IMR-90 (cell line): ENCODE data around the gene DHX15. TPM values are rescaled to one million over a fixed set of nuclear protein-coding genes. Genes with fewer than 3 reads are reported as not detected.

Experiments used
- ATAC-seq: fragments of 200-7000 bp; cut with Tn5 transposase; 2 replicates; pipeline ENCODE4 v1.9.1; 2020; ENCODE audit warnings: low read depth, mild to moderate bottlenecking, moderate library complexity
- BruUV-seq: library from RNA; stranded (reverse); fragments of 400-500 nt; replicated peaks from 2 replicates; lab custom pipeline; 2021; lab: Mats Ljungman, UMichigan
- CTCF ChIA-PET: fragments of 300-600 bp; formaldehyde crosslinking; extraction: SDS; loops from one replicate; lab custom pipeline; 2021; ENCODE audit warnings: antibody characterized with exemption; lab: Yijun Ruan, JAX
- POLR2A ChIA-PET: fragments of 300-600 bp; sonication (Branson Sonifier 250); formaldehyde crosslinking; loops from one replicate; lab custom pipeline; 2022; ENCODE audit warnings: antibody characterized with exemption; ENCODE audit not compliant: unreplicated experiment; lab: Charles Lee
- DNase-seq: peaks from one replicate; pipeline ENCODE4 v3.0.0; 2013
- H2AFZ ChIP-seq: replicated peaks from 2 replicates; pipeline ENCODE3; 2013; ENCODE audit warnings: low read length, mild to moderate bottlenecking; ENCODE audit not compliant: poor library complexity
- H2AK5ac ChIP-seq: 2 replicates; pipeline ENCODE4 v1.6.1; 2013; ENCODE audit warnings: low read depth, low read length, inconsistent platforms
- H2AK9ac ChIP-seq: replicated peaks from 2 replicates; pipeline ENCODE3; 2013; ENCODE audit warnings: mild to moderate bottlenecking, low read depth, low read length, moderate library complexity; ENCODE audit not compliant: poor library complexity
- H2BK120ac ChIP-seq: 2 replicates; pipeline ENCODE4 v1.6.1; 2013; ENCODE audit warnings: low read depth, low read length, inconsistent platforms
- H2BK15ac ChIP-seq: 3 replicates; pipeline ENCODE4 v1.6.1; 2013; ENCODE audit warnings: low read depth, low read length, inconsistent platforms
- H2BK20ac ChIP-seq: 2 replicates; pipeline ENCODE4 v1.6.1; 2013; ENCODE audit warnings: low read depth, mild to moderate bottlenecking, inconsistent platforms, low read length, moderate library complexity
- H2BK5ac ChIP-seq: 2 replicates; pipeline ENCODE4 v1.6.1; 2013; ENCODE audit warnings: mild to moderate bottlenecking, low read depth, low read length, inconsistent platforms; ENCODE audit not compliant: poor library complexity, severe bottlenecking
- H3K14ac ChIP-seq: replicated peaks from 2 replicates; pipeline ENCODE4 v1.6.1; 2013; ENCODE audit warnings: low read depth, low read length, inconsistent platforms
- H3K18ac ChIP-seq: 2 replicates; pipeline ENCODE4 v1.6.1; 2013; ENCODE audit warnings: low read depth, low read length, control low read depth
- H3K23ac ChIP-seq: 2 replicates; pipeline ENCODE4 v1.6.1; 2013; ENCODE audit warnings: low read depth, low read length, inconsistent platforms
- H3K27ac ChIP-seq: 2 replicates; pipeline ENCODE4 v1.5.1; 2013; ENCODE audit warnings: mild to moderate bottlenecking, control low read depth, low read length; ENCODE audit not compliant: insufficient read depth
- H3K27me3 ChIP-seq: 2 replicates; pipeline ENCODE4 v1.6.1; 2013; ENCODE audit warnings: low read length; ENCODE audit not compliant: control insufficient read depth, insufficient read depth
- H3K36me3 ChIP-seq: 2 replicates; pipeline ENCODE4 v1.6.1; 2013; ENCODE audit warnings: low read length, mixed read lengths; ENCODE audit not compliant: control insufficient read depth, insufficient read depth
- H3K4ac ChIP-seq: 2 replicates; pipeline ENCODE4 v1.6.1; 2013; ENCODE audit warnings: low read depth, low read length, inconsistent platforms
- H3K4me1 ChIP-seq: 2 replicates; pipeline ENCODE4 v1.6.1; 2013; ENCODE audit warnings: low read length, mixed read lengths; ENCODE audit not compliant: control insufficient read depth, insufficient read depth
- H3K4me2 ChIP-seq: 2 replicates; pipeline ENCODE4 v1.6.1; 2013; ENCODE audit warnings: low read depth, mild to moderate bottlenecking, control low read depth, low read length, moderate library complexity
- H3K4me3 ChIP-seq: 2 replicates; pipeline ENCODE4 v1.5.1; 2013; ENCODE audit warnings: low read depth, mild to moderate bottlenecking, control low read depth, low read length, moderate library complexity; ENCODE audit not compliant: insufficient read depth
- H3K56ac ChIP-seq: 2 replicates; pipeline ENCODE4 v1.6.1; 2013; ENCODE audit warnings: low read length, inconsistent platforms; ENCODE audit not compliant: insufficient read depth; ENCODE audit errors: extremely low read depth
- H3K79me1 ChIP-seq, 2 experiments: 2 replicates each; pipeline ENCODE4 v1.6.1; 2013; ENCODE audit warnings: low read length in 2 of 2, inconsistent platforms in 1 of 2, low read depth in 1 of 2
- H3K9ac ChIP-seq: 2 replicates; pipeline ENCODE4 v1.6.1; 2013; ENCODE audit warnings: low read depth, low read length, control low read depth
- H3K9me1 ChIP-seq: 2 replicates; pipeline ENCODE4 v1.6.1; 2013; ENCODE audit warnings: low read length, inconsistent platforms; ENCODE audit not compliant: insufficient read depth
- H3K9me3 ChIP-seq: 2 replicates; pipeline ENCODE4 v1.6.1; 2013; ENCODE audit warnings: low read length; ENCODE audit not compliant: control insufficient read depth, insufficient read depth
- H4K20me1 ChIP-seq: 2 replicates; pipeline ENCODE4 v1.6.1; 2013; ENCODE audit warnings: low read length, inconsistent platforms; ENCODE audit not compliant: insufficient read depth
- H4K5ac ChIP-seq: 2 replicates; pipeline ENCODE4 v1.6.1; 2013; ENCODE audit warnings: mild to moderate bottlenecking, low read depth, low read length, control low read depth
- H4K8ac ChIP-seq, 2 experiments: 2 replicates each; pipeline ENCODE4 v1.6.1; 2013; ENCODE audit warnings: low read depth in 2 of 2, low read length in 2 of 2, control low read depth in 1 of 2, inconsistent platforms in 1 of 2
- H4K91ac ChIP-seq: 2 replicates; pipeline ENCODE4 v1.6.1; 2013; ENCODE audit warnings: low read depth, low read length, inconsistent platforms; ENCODE audit not compliant: insufficient read depth
- CEBPB ChIP-seq: IDR thresholded peaks from 2 replicates; pipeline ENCODE4 v1.6.1; 2012; ENCODE audit warnings: low read depth, low read length, improper control_type of control experiment
- CTCF ChIP-seq: conservative IDR thresholded peaks from 2 replicates; pipeline ENCODE4 v1.5.1; 2012; ENCODE audit warnings: mild to moderate bottlenecking, low read depth, low read length, improper control_type of control experiment
- MAFK ChIP-seq: IDR thresholded peaks from 2 replicates; pipeline ENCODE4 v1.6.1; 2012; ENCODE audit warnings: low read depth, low read length, improper control_type of control experiment
- MAZ ChIP-seq: IDR thresholded peaks from 2 replicates; pipeline ENCODE4 v1.6.1; 2012; ENCODE audit warnings: low read depth, mild to moderate bottlenecking, low read length, improper control_type of control experiment, moderate library complexity, borderline replicate concordance
- MXI1 ChIP-seq: IDR thresholded peaks from 2 replicates; pipeline ENCODE4 v1.6.1; 2012; ENCODE audit warnings: low read depth, mild to moderate bottlenecking, low read length, moderate library complexity, borderline replicate concordance
- NFE2L2 ChIP-seq: fragments of 150-350 bp; IDR thresholded peaks from 2 replicates; pipeline ENCODE4 v1.6.1; 2016; ENCODE audit warnings: low read depth, mild to moderate bottlenecking, low read length
- POLR2A ChIP-seq: IDR thresholded peaks from 2 replicates; pipeline ENCODE4 v1.6.1; 2012; ENCODE audit warnings: mild to moderate bottlenecking, low read depth, low read length
- RAD21 ChIP-seq: IDR thresholded peaks from 2 replicates; pipeline ENCODE4 v1.6.1; 2012; ENCODE audit warnings: low read length, improper control_type of control experiment
- RCOR1 ChIP-seq: IDR thresholded peaks from 2 replicates; pipeline ENCODE4 v1.6.1; 2012; ENCODE audit warnings: mild to moderate bottlenecking, low read length, improper control_type of control experiment; ENCODE audit not compliant: insufficient replicate concordance
- RFX5 ChIP-seq: IDR thresholded peaks from 2 replicates; pipeline ENCODE4 v1.8.0; 2012; ENCODE audit warnings: low read depth, mild to moderate bottlenecking, low read length, moderate library complexity
- SMC3 ChIP-seq: fragments of 150-350 bp; IDR thresholded peaks from 2 replicates; pipeline ENCODE4 v1.6.1; 2016; ENCODE audit warnings: low read depth, mild to moderate bottlenecking, antibody characterized with exemption, low read length, moderate library complexity
- USF2 ChIP-seq: fragments of 150-350 bp; IDR thresholded peaks from 2 replicates; pipeline ENCODE4 v1.6.1; 2017; ENCODE audit warnings: mild to moderate bottlenecking, antibody characterized with exemption, low read length, low read depth
- WGBS, 2 experiments: methylation state at CpG; one replicate each; pipeline versions ENCODE4 v1.1.5 to v1.1.7; 2013; ENCODE audit warnings: missing lambda C conversion rate in 2 of 2; ENCODE audit not compliant: insufficient read length in 1 of 2; ENCODE audit errors: extremely low coverage in 2 of 2; 5-methylcytosine and 5-hydroxymethylcytosine counted together
- dilution Hi-C: fragments of 300-500 bp; cut with HindIII; formaldehyde crosslinking; loops from one replicate; pipeline ENCODE4 v1.14.3; 2018; ENCODE audit warnings: low sequenced_read_pairs; ENCODE audit not compliant: unreplicated experiment
- in situ Hi-C: fragments of 300-500 bp; cut with MboI; formaldehyde crosslinking; loops from 3 replicates; pipeline ENCODE4 v1.14.3; 2019; ENCODE audit warnings: low sequenced_read_pairs, inconsistent platforms, mixed read lengths
- intact Hi-C: fragments of 100-400 bp; cut with micrococcal nuclease; formaldehyde crosslinking; loops from 2 replicates; pipeline ENCODE4 v1.10.0; 2022
- polyA plus RNA-seq, 3 experiments: library from polyadenylated mRNA; depleted of rRNA; stranded (reverse); fragments of >200 nt; gene quantifications; 2 replicates each; pipeline ENCODE4 v1.2.3, GENCODE V29; 2012; ENCODE audit warnings: low replicate concordance in 1 of 3
- total RNA-seq: library from RNA; depleted of rRNA; stranded (reverse); fragments of >200 nt; gene quantifications from 2 replicates; pipeline ENCODE4 v1.2.3, GENCODE V29; 2012

DHX15 gene
- total and polyA plus RNA-seq, 2 of the 4 experiments (the other 2 are of a cell fraction) = 97.9 to 172 TPM

- Histone ChIP-seq H3K23ac (no peak overlapping the region), H3K4me3 (no peak overlapping the region), H3K4me1 (no peaks in the 10 kb centered on the region), H2AK5ac (no peak overlapping the region), H3K9me3 (peaks cover 5% of the 10 kb centered on the region), H3K27ac (no peak overlapping the region), H4K20me1 (no peaks in the 10 kb centered on the region), H4K8ac (no peak overlapping the region), H2BK15ac (no peak overlapping the region), H2BK20ac (no peak overlapping the region), H2BK120ac (no peak overlapping the region), H3K18ac (no peak overlapping the region), H3K9me1 (no peaks in the 10 kb centered on the region), H3K36me3 (no peaks in the 10 kb centered on the region), H3K27me3 (peaks cover 7% of the 10 kb centered on the region), H4K5ac (no peak overlapping the region), H3K9ac (no peak overlapping the region), H2AFZ (no peak overlapping the region), H3K79me1 (no peaks in the 10 kb centered on the region), H3K14ac (no peak overlapping the region), H4K91ac (no peak overlapping the region), H3K4ac (no peak overlapping the region), H3K4me2 (no peak overlapping the region), H2BK5ac (no peak overlapping the region), H3K56ac (no peak overlapping the region), H2AK9ac (no peak overlapping the region)
- TF ChIP-seq RAD21 = no peak
- no peak for TF ChIP-seq RCOR1
- TF ChIP-seq POLR2A = no peak
- TF ChIP-seq CTCF = no peak
- no peak for TF ChIP-seq RFX5
- TF ChIP-seq NFE2L2 = no peak
- no peak for TF ChIP-seq MAFK
- TF ChIP-seq USF2 = no peak
- no peak for TF ChIP-seq MAZ
- no peak for TF ChIP-seq CEBPB
- TF ChIP-seq SMC3 = no peak
- TF ChIP-seq MXI1 = no peak
- ChIA-PET POLR2A (no interaction called here), CTCF (no interaction called here)
- BruUV-seq = no TSS peak
- ATAC-seq = no peak
- no peak for DNase-seq
- in situ Hi-C loops = loop anchor here (25.0 kb wide), 1 partner anchor 191 kb away; no protein-coding TSS in a partner anchor
- dilution Hi-C loops = no loop called here
- 74% methylated on average over 4 of the region's 6 CpGs; no CpG with 5 or more reads in 1 of the 2 experiments for WGBS, 2 experiments
- intact Hi-C loops = no loop called here
Measured at GRCh38 chr4:24496597-24496996, 87.8 kb downstream of the DHX15 start.
